NT2/D1 (cell line): ENCODE data around the gene REV3L.
"Not testable (repeated sequence)": the region's sequence is repeated elsewhere in the genome, so short reads cannot be mapped to it uniquely, and the experiment has no call there.

ENCODE experiments used
- DNase-seq: peaks from one replicate; pipeline ENCODE4 v3.0.0-alpha.2; 2011; ENCODE audit warnings: low read depth, low spot score
- H3K27me3 ChIP-seq: 2 replicates; pipeline ENCODE4 v1.6.0; 2011; ENCODE audit warnings: mild to moderate bottlenecking; ENCODE audit not compliant: insufficient read length, insufficient read depth
- H3K36me3 ChIP-seq: 2 replicates; pipeline ENCODE4 v1.6.1; 2011; ENCODE audit warnings: mild to moderate bottlenecking, low read length, mixed read lengths; ENCODE audit not compliant: insufficient read depth, insufficient read length
- H3K4me1 ChIP-seq: 2 replicates; pipeline ENCODE4 v1.5.1; 2011; ENCODE audit not compliant: insufficient read depth, insufficient read length
- H3K4me3 ChIP-seq: 2 replicates; pipeline ENCODE4 v1.5.1; 2011; ENCODE audit warnings: low read depth; ENCODE audit not compliant: insufficient read length
- H3K9ac ChIP-seq: 2 replicates; pipeline ENCODE4 v1.6.0; 2011; ENCODE audit warnings: low read depth; ENCODE audit not compliant: insufficient read length
- H3K9me3 ChIP-seq: 2 replicates; pipeline ENCODE4 v1.5.1; 2011; ENCODE audit warnings: mild to moderate bottlenecking, low read length; ENCODE audit not compliant: insufficient read depth
- SUZ12 ChIP-seq: IDR thresholded peaks from 2 replicates; pipeline ENCODE4 v1.6.1; 2011; ENCODE audit not compliant: insufficient read length, insufficient read depth; ENCODE audit errors: extremely low read depth
- YY1 ChIP-seq: IDR thresholded peaks from 2 replicates; pipeline ENCODE4 v1.6.1; 2011; ENCODE audit not compliant: insufficient read length, insufficient read depth
- ZNF274 ChIP-seq: IDR thresholded peaks from 2 replicates; pipeline ENCODE4 v1.6.1; 2011; ENCODE audit warnings: mild to moderate bottlenecking, low read depth, low read length

Gene REV3L

DNA sequence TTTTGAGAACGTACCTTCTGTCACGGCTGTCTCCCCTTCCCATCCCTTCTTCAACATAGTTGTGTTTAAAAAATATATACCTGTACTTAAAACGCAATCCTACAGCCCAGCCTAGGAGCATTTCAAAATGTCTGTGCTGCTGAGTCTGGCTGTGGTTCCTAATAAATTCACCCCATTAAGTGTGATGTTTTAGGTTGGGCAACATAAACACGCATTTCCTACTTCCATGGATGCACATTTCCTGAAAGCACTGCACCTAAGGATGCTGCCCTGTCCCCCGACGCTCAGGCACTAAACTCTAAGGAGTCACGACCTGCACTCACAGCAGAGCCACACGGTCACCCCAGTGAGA lies 1.2 kb downstream of the REV3L start:
- H3K9me3 ChIP-seq, result peaks cover 9% of the 10 kb centered on the region; the same call in 1 of the 2 replicates
- no peak for TF ChIP-seq ZNF274
- TF ChIP-seq SUZ12, result no peak
- no peak for TF ChIP-seq YY1
- peaks cover 7% of the 10 kb centered on the region for H3K36me3 ChIP-seq
- H3K4me1 ChIP-seq, result no peaks in the 10 kb centered on the region
- peak overlapping the region; percentile 84 for H3K9ac ChIP-seq
- H3K4me3 ChIP-seq, result peak overlapping the region; percentile 78
- H3K27me3 ChIP-seq, result peaks cover 28% of the 10 kb centered on the region
- no peak for DNase-seq

DNA sequence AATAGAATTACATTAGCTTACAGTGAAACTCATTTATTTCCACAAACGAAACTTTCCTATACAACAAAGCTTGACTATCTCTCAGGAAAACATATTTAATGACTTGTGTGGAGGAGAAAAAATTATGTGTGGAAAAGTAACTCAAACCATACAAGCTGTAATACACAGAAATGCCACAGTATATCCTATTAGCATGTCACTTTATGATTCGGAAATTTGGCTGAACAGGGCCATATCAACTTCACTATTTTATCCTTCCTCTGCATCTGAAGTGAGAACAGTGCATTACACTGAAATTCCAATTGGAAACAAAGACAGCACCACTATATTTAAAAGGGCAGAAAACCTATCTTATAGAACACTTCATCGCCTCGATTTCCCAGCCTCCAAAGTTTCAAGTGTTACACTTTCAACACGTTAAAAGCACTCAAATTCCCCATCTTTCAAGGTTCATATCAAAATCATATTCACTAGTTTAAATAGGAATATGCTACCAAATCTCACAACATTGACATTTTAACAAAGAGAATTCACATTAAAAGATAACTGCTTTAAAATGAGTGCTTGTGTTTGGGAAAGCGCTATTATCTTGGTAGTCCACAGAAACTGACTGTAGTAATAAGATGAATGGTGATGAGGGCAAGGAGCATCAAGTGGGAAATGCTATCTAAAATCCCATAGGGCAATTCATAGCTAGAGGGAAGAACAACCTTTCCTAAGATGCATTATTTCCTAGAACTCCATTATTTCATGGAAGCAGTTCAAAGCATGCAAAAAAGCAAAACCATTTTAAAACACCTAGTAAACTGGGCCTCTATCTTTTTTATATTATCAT lies 1.8 kb downstream of the REV3L start:
- TF ChIP-seq ZNF274 (no peak), SUZ12 (no peak), YY1 (no peak)
- peaks cover under 1% of the 10 kb centered on the region for H3K36me3 ChIP-seq
- H3K27me3 ChIP-seq, result peaks cover 28% of the 10 kb centered on the region
- H3K9me3 ChIP-seq, result peaks cover 3% of the 10 kb centered on the region; the same call in 1 of the 2 replicates
- H3K9ac ChIP-seq, result peak overlapping the region; percentile 84
- H3K4me3 ChIP-seq, result peak overlapping the region; percentile 78
- no peaks in the 10 kb centered on the region for H3K4me1 ChIP-seq
- DNase-seq, result no peak

DNA sequence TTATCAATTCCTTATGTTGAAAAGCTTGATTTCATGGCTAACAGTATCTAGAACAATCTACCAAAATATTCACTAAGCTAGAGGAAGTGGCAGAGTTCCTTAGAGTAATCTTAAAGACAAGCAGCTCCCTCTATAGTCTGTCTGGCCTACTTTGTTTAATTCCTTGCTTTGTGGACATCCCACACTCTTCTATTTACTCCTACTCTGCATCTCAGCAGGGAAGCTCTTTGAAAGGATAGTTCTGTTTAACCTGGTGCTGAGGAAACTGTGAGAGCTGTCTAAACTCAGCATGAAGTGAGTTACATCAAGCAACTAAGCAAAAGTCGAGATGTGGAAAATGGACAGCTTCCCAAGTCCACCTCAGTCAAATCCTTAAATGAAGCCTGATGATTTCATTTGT lies 4.3 kb downstream of the REV3L start:
- Histone ChIP-seq H3K4me1 (no peaks in the 10 kb centered on the region), H3K9ac (no peak overlapping the region), H3K9me3 (no peaks in the 10 kb centered on the region), H3K36me3 (no peaks in the 10 kb centered on the region), H3K27me3 (peaks cover 28% of the 10 kb centered on the region), H3K4me3 (no peak overlapping the region)
- peak; percentile 70 for DNase-seq
- TF ChIP-seq SUZ12 (no peak), YY1 (no peak), ZNF274 (no peak)

DNA sequence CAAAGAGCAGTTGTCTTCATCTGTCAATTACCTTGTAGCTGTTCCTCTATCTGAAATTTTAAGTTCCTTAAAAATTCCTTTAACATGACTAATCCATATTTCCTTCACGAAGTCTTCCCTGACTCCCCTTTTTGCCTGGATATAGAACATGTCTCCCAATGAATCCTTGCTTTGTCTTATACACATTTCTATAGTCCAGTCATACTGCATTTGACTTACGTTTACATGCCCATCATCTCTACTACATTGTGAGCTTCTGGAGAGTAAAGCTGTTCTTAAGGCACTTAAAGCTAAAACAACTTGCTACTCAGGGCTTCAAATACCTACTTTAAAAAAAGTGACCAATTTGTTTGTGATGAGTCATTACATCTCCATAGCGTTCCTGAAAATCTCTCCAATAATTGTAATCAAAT lies 4.9 kb downstream of the REV3L start:
- DNase-seq, result no peak
- H3K4me1 ChIP-seq, result no peaks in the 10 kb centered on the region
- no peak overlapping the region for H3K4me3 ChIP-seq
- peaks cover 28% of the 10 kb centered on the region for H3K27me3 ChIP-seq
- no peak overlapping the region for H3K9ac ChIP-seq
- no peaks in the 10 kb centered on the region for H3K9me3 ChIP-seq
- H3K36me3 ChIP-seq, result no peaks in the 10 kb centered on the region
- TF ChIP-seq YY1 (no peak), ZNF274 (no peak), SUZ12 (no peak)

DNA sequence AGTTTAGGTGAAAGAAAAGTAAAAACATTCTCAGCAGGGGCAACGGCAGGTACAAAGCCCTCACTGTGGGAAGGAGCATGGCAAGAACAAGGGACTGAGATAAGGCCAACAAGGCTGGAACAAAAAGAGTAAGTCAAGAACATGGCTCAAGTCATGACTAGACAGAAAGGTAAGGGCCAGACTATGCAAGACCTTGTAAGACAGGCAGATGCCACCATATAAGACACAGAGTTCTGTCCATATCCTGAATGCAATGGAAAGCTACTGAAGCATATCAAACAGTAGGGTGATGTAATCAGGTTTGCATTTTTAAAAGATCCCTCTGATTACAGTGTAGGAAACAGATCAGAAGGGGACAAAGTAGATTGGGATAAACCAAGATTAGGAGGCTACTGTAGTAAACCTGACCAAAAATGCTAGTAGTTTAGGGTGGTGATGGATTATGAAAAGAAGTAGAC lies 5.5 kb downstream of the REV3L start:
- TF ChIP-seq SUZ12, result no peak
- no peak for TF ChIP-seq ZNF274
- TF ChIP-seq YY1, result no peak
- no peaks in the 10 kb centered on the region for H3K36me3 ChIP-seq
- no peaks in the 10 kb centered on the region for H3K9me3 ChIP-seq
- peaks cover 28% of the 10 kb centered on the region for H3K27me3 ChIP-seq
- H3K9ac ChIP-seq, result no peak overlapping the region
- no peak overlapping the region for H3K4me3 ChIP-seq
- no peak for DNase-seq
- no peaks in the 10 kb centered on the region for H3K4me1 ChIP-seq

DNA sequence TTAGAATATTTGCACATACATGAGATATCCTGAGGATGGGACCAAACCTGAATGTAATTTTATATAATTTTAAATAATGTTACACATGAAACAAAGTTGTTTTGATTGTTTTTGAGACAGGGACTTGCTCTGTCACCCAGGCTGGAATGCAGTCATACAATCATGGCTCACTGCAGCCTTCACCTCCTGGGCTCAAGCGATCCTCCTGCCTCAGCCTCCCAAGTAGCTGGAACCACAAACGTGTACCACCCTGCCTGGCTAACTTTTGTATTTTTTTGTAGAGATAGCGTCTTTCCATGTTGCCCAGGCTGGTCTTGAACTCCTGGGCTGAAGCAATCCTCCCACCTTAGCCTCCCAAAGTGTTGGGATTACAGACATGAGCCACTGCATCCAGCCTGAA lies 7.0 kb downstream of the REV3L start:
- not testable (repeated sequence) for DNase-seq, H3K36me3 ChIP-seq, H3K4me3 ChIP-seq, H3K9ac ChIP-seq, H3K9me3 ChIP-seq, H3K4me1 ChIP-seq
- H3K27me3 ChIP-seq, result peaks cover 22% of the 10 kb centered on the region

DNA sequence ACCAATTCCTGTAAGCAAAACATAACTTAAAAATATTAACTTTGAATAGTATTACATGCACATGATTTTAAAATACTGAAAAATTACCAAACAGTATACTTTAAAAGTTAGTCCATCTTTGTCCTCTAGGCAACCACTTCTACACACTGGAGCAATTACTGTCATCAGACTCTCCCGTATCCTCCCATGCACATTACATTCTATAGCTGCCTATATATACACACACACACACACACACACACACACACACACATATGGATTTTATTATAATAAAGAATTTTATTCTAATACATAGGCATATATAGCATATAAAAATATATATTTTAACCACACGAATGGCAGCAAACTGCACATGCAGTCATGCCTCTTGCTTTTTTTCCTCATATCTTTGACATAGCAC lies 8.2 kb downstream of the REV3L start:
- Histone ChIP-seq H3K36me3 (no peaks in the 10 kb centered on the region), H3K4me1 (no peaks in the 10 kb centered on the region), H3K4me3 (no peak overlapping the region), H3K9me3 (no peaks in the 10 kb centered on the region), H3K27me3 (peaks cover 13% of the 10 kb centered on the region), H3K9ac (no peak overlapping the region)
- no peak for DNase-seq
- TF ChIP-seq SUZ12 (no peak), ZNF274 (no peak), YY1 (no peak)
